HG02852 (cell line): ENCODE measurements around the gene INPP4A.

Experiments used
- ATAC-seq: cut with Tn5 transposase; IDR thresholded peaks from one replicate; pipeline ENCODE4 v1.9.1; 2021; ENCODE audit warnings: mild to moderate bottlenecking, moderate library complexity; ENCODE audit not compliant: unreplicated experiment

INPP4A gene

GRCh38 chr2:98509542-98510321 lies 65.1 kb downstream of the INPP4A start:
- ATAC-seq = no peak

GRCh38 chr2:98510322-98510662 lies 65.6 kb downstream of the INPP4A start:
- no peak for ATAC-seq

- no peak for ATAC-seq
Measured at GRCh38 chr2:98511981-98512380, 67.3 kb downstream of the INPP4A start.

- ATAC-seq = no peak
Measured at GRCh38 chr2:98512699-98513098, 68.0 kb downstream of the INPP4A start.

- no peak for ATAC-seq
Measured at GRCh38 chr2:98514096-98514639, 69.5 kb downstream of the INPP4A start.

GRCh38 chr2:98514879-98515249 lies 70.2 kb downstream of the INPP4A start:
- ATAC-seq = no peak

- ATAC-seq = no peak
Measured at GRCh38 chr2:98515250-98515991, 70.8 kb downstream of the INPP4A start.

- ATAC-seq = no peak
Measured at GRCh38 chr2:98516571-98516970, 71.9 kb downstream of the INPP4A start.

- ATAC-seq = no peak
Measured at GRCh38 chr2:98517636-98518035, 73.0 kb downstream of the INPP4A start.

GRCh38 chr2:98518101-98518500 lies 73.4 kb downstream of the INPP4A start:
- ATAC-seq = no peak

GRCh38 chr2:98519156-98519555 lies 74.5 kb downstream of the INPP4A start:
- ATAC-seq = no peak

GRCh38 chr2:98519851-98520250 lies 75.2 kb downstream of the INPP4A start:
- ATAC-seq = no peak

- no peak for ATAC-seq
Measured at GRCh38 chr2:98520806-98521205, 76.1 kb downstream of the INPP4A start.

GRCh38 chr2:98521266-98521665 lies 76.6 kb downstream of the INPP4A start:
- ATAC-seq = no peak

- ATAC-seq = no peak
Measured at GRCh38 chr2:98522854-98523253, 78.2 kb downstream of the INPP4A start.

GRCh38 chr2:98524168-98524567 lies 79.5 kb downstream of the INPP4A start:
- ATAC-seq = no peak

GRCh38 chr2:98528349-98528748 lies 83.7 kb downstream of the INPP4A start:
- ATAC-seq = no peak

- ATAC-seq = no peak
Measured at GRCh38 chr2:98530114-98530513, 85.5 kb downstream of the INPP4A start.

- no peak for ATAC-seq
Measured at GRCh38 chr2:98532756-98533155, 88.1 kb downstream of the INPP4A start.

GRCh38 chr2:98533547-98533946 lies 88.9 kb downstream of the INPP4A start:
- ATAC-seq = no peak

GRCh38 chr2:98534761-98535160 lies 90.1 kb downstream of the INPP4A start:
- ATAC-seq = no peak

GRCh38 chr2:98535971-98536677 lies 91.5 kb downstream of the INPP4A start:
- ATAC-seq = no peak
